ENCODE measurements around the gene TRIOBP. TPM values are rescaled to one million over a fixed set of nuclear protein-coding genes. Genes with fewer than 3 reads are reported as not detected.

TRIOBP gene
- total RNA-seq, 2 donors from 2014 or later: 74.7 to 82.2 TPM

DNA sequence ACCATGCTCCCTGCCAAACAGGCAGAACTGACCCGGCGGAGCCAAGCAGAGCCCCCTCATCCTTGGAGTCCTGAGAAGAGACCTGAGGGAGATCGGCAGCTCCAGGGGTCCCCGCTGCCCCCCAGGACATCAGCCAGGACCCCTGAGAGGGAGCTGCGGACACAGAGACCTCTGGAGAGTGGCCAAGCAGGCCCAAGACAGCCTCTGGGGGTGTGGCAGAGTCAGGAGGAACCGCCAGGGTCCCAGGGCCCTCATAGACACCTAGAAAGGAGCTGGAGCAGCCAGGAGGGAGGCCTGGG lies 37.5 kb downstream of the TRIOBP start:
- Histone ChIP-seq H3K27me3 (ENCODE audit: control insufficient read depth, insufficient read depth, low read length, poor library complexity, severe bottlenecking) (no peaks in the 10 kb centered on the region), H3K4me1 (ENCODE audit: control insufficient read depth, insufficient read depth, low read length) (peaks cover 6% of the 10 kb centered on the region), H3K36me3 (ENCODE audit: control insufficient read depth, insufficient read depth, low read length) (peaks cover 9% of the 10 kb centered on the region), H3K9me3 (ENCODE audit: control insufficient read depth, low read length) (no peaks in the 10 kb centered on the region), H3K4me3 (ENCODE audit: low read length) (no peak overlapping the region), H3K9ac (ENCODE audit: extremely low read depth, low read length, poor library complexity, severe bottlenecking) (no peak overlapping the region), H3K27ac (ENCODE audit: low read depth, low read length) (no peak overlapping the region)
- Mint-ChIP-seq H3K27ac (peak overlapping the region; percentile 74), H3K9me3 (no peaks in the 10 kb centered on the region), H3K4me1 (peaks cover 22% of the 10 kb centered on the region), H3K36me3 (ENCODE audit: low read depth) (peaks cover 18% of the 10 kb centered on the region), H3K27me3 (ENCODE audit: insufficient read depth) (peaks cover 25% of the 10 kb centered on the region), H3K4me3 (no peak overlapping the region)
- DNase-seq: peak; percentile 45
- WGBS, 2 experiments (ENCODE audit: insufficient coverage in 1 of 2, insufficient read length in 1 of 2): 85 to 98% methylated on average over 5 to 6 of the region's 6 CpGs
- TF ChIP-seq, protein P1, sequence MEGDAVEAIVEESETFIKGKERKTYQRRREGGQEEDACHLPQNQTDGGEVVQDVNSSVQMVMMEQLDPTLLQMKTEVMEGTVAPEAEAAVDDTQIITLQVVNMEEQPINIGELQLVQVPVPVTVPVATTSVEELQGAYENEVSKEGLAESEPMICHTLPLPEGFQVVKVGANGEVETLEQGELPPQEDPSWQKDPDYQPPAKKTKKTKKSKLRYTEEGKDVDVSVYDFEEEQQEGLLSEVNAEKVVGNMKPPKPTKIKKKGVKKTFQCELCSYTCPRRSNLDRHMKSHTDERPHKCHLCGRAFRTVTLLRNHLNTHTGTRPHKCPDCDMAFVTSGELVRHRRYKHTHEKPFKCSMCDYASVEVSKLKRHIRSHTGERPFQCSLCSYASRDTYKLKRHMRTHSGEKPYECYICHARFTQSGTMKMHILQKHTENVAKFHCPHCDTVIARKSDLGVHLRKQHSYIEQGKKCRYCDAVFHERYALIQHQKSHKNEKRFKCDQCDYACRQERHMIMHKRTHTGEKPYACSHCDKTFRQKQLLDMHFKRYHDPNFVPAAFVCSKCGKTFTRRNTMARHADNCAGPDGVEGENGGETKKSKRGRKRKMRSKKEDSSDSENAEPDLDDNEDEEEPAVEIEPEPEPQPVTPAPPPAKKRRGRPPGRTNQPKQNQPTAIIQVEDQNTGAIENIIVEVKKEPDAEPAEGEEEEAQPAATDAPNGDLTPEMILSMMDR (conservative IDR thresholded peaks at IDR 0.05): no peak

DNA sequence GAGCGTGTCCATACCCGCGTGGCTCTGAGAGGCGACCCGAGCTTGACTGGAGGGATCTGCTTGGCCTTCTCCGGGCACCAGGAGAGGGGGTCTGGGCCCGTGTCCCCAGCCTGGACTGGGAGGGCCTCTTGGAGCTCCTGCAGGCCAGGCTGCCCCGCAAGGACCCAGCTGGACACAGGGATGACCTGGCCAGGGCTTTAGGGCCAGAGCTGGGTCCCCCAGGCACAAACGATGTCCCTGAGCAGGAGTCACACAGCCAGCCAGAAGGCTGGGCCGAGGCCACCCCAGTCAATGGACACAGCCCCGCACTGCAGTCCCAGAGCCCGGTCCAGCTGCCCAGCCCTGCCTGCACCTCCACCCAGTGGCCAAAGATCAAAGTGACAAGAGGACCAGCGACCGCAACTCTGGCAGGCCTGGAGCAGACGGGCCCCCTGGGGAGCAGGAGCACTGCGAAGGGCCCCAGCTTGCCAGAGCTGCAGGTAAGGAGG lies 38.2 kb downstream of the TRIOBP start:
- H3K27me3 Mint-ChIP-seq (ENCODE audit: insufficient read depth): peaks cover 28% of the 10 kb centered on the region
- peaks cover 22% of the 10 kb centered on the region for H3K4me1 Mint-ChIP-seq
- Histone ChIP-seq H3K36me3 (ENCODE audit: control insufficient read depth, insufficient read depth, low read length) (peaks cover 5% of the 10 kb centered on the region), H3K9ac (ENCODE audit: extremely low read depth, low read length, poor library complexity, severe bottlenecking) (no peak overlapping the region), H3K4me3 (ENCODE audit: low read length) (no peak overlapping the region), H3K4me1 (ENCODE audit: control insufficient read depth, insufficient read depth, low read length) (peaks cover 6% of the 10 kb centered on the region), H3K27ac (ENCODE audit: low read depth, low read length) (no peak overlapping the region), H3K27me3 (ENCODE audit: control insufficient read depth, insufficient read depth, low read length, poor library complexity, severe bottlenecking) (no peaks in the 10 kb centered on the region), H3K9me3 (ENCODE audit: control insufficient read depth, low read length) (no peaks in the 10 kb centered on the region)
- no peak overlapping the region for H3K4me3 Mint-ChIP-seq
- no peaks in the 10 kb centered on the region for H3K9me3 Mint-ChIP-seq
- H3K27ac Mint-ChIP-seq: no peak overlapping the region
- H3K36me3 Mint-ChIP-seq (ENCODE audit: low read depth): peaks cover 15% of the 10 kb centered on the region
- DNase-seq: peak; percentile 89
- WGBS, 2 experiments (ENCODE audit: insufficient coverage in 1 of 2, insufficient read length in 1 of 2): 77 to 80% methylated on average over 15 to 16 of the region's 16 CpGs
- TF ChIP-seq, protein P1 (conservative IDR thresholded peaks at IDR 0.05): peak; percentile 74

DNA sequence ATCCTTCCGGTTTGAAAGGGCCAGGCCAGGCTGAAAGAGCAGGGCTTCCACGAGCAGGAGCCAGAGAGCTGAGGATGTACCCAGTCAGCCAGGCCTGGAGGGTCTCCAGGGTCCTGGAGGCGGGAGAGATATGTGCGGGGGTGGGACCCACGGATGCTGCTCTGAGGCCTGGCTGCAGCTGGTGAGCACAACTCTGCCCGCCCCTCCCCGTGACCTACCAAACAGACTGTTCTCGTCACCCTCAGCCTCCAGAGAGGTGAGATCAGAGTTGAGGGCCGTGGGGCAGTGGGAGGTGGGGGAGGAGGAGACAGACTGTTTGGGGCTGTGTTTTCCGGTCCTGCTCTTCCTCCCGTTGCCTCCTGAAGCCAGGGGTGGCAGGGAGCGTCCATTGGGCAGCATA lies 42.2 kb downstream of the TRIOBP start:
- H3K4me3 ChIP-seq (ENCODE audit: low read length): no peak overlapping the region
- H3K4me3 Mint-ChIP-seq: no peak overlapping the region
- H3K9me3 ChIP-seq (ENCODE audit: control insufficient read depth, low read length): no peaks in the 10 kb centered on the region
- TF ChIP-seq, protein P1 (conservative IDR thresholded peaks at IDR 0.05): no peak
- DNase-seq: no peak
- H3K27me3 Mint-ChIP-seq (ENCODE audit: insufficient read depth): peaks cover 28% of the 10 kb centered on the region
- 89 to 93% methylated on average over 3 to 12 of the region's 12 CpGs for WGBS, 2 experiments (ENCODE audit: insufficient coverage in 1 of 2, insufficient read length in 1 of 2)
- H3K9me3 Mint-ChIP-seq: no peaks in the 10 kb centered on the region
- H3K27me3 ChIP-seq (ENCODE audit: control insufficient read depth, insufficient read depth, low read length, poor library complexity, severe bottlenecking): no peaks in the 10 kb centered on the region
- H3K27ac ChIP-seq (ENCODE audit: low read depth, low read length): no peak overlapping the region
- H3K4me1 ChIP-seq (ENCODE audit: control insufficient read depth, insufficient read depth, low read length): peaks cover 6% of the 10 kb centered on the region
- H3K36me3 Mint-ChIP-seq (ENCODE audit: low read depth): peaks cover 7% of the 10 kb centered on the region
- no peak overlapping the region for H3K9ac ChIP-seq (ENCODE audit: extremely low read depth, low read length, poor library complexity, severe bottlenecking)
- no peaks in the 10 kb centered on the region for H3K36me3 ChIP-seq (ENCODE audit: control insufficient read depth, insufficient read depth, low read length)
- H3K27ac Mint-ChIP-seq: no peak overlapping the region
- peaks cover 12% of the 10 kb centered on the region for H3K4me1 Mint-ChIP-seq

Measured in endodermal cell (in vitro differentiated cells).